ENCODE measurements around the gene VWCE. TPM values are rescaled to one million over a fixed set of nuclear protein-coding genes. Genes with fewer than 3 reads are reported as not detected.
A peak's percentile ranks its signal among the peaks of the same experiment; 100 is the strongest.

VWCE gene
- total RNA-seq, 1 donor from 2014 or later = 0.41 TPM

GRCh38 chr11:61327669-61328071 is 32.6 kb upstream of the VWCE start:
- DNase-seq = no peak

DNA sequence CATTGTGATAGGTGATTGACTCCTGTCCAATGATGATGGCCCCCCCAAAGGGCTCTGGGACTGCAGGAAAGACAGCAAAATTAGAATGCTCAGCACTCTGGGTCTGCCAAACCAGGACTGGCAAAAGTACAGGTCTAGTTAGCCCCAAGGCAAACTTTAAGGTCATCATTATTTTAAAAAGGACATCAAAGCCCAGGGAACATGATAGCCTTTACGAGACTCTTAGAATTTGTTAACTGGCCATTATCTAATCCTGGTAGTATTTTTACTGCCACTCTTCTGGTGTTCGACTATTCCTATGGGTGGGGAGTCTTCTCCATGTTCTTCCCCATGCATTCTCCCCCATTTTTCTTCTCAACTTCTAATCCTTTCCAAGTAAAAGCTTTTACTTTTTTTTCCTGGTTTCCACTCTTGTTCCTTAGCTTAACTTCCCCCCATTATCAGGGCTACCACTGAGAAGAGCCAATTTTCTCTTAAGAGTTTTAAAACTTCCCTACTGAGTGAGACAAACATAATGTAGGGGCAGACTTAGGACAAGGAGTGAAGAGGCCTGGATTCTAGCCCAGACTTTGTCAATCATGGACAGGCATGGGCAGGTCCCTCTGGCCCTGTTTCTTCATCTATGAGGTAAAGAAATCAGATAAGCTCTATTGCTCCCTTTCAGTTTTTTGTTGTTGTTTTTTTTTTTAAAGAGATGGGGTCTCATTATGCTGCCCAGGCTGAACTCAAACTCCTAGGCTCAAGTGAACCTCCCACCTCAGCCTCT is 30.7 kb upstream of the VWCE start:
- DNase-seq = no peak

DNA sequence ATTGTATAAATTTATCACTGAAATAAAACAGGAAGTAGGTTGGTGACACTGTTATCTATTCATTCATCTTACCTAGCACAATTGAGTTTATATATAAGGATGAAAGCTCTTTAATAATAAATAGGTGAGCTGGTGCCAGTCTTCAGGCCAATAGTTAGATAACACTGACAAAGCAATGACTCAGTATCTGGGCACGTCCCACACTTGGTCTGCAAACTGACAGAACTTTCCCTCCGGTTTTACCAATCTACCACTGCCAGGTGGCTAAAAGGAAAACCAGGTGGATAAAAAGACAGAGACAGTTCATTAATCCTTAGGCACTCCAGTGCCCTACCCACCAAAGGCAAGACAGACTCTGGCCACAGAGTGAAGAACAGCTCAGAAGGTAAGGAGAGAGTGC is 20.1 kb upstream of the VWCE start:
- DNase-seq = no peak

DNA sequence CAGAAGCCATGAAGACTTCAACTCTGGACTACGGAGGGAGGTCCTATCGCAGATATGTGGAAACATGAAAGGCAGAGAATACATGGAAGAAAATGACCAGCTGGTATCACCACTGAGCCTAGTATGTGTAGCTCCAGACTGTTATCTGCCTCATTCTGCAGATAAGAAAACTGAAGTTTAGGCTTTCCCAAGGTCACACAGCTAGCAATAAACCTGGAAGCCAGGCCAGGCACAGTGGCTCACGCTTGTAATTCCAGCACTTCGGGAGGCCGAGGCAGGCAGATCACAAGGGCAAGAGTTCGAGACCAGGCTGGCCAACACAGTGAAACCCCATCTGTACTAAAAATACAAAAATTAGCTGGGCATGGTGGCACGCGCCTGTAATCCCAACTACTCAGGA is 15.6 kb upstream of the VWCE start:
- DNase-seq = no peak

DNA sequence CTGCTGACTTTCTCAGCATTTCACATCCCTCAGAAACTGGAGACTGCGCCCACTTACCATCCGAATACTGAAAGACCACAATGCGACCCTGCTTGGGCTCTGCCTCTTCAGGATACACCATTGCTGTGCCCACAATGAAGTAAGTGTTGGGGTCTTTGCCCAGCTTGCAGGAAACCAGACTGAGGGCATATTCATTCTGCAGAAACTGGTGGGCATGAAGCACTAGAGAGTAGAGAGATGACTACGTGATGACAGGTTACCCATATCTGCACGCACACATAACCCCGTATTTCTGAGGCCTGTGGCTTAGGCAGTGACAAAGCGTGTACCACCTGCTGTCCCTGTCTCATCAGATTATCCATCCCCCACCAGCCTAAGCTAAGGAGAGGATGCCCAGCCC is 14.6 kb upstream of the VWCE start:
- DNase-seq = no peak

DNA sequence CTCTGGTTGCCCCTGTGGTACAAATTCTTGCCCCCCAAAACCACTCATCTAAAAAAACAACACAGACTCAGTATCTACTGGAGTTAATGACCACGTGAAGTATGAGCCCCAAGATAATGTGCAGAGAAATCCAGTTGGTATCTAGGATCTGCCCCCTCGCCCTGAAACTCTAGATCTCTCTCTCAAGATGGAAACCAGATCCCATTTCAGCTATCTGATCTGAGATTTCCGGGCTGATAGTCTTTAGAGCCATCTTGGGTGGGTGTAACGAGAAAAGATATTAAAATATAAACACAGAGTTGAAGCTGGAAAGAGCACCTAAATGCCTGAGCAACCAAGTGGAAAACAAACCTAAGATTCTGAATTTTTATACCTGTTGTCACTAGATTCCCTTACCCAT is 14.0 kb upstream of the VWCE start:
- no peak for DNase-seq

- DNase-seq = no peak
These were observed 12.2 kb upstream of the VWCE start for GRCh38 chr11:61307354-61307753.

- DNase-seq = no peak
These were observed 11.1 kb upstream of the VWCE start for GRCh38 chr11:61306221-61306620.

- DNase-seq = no peak
These were observed 10.3 kb upstream of the VWCE start for GRCh38 chr11:61305417-61305816.

- DNase-seq = no peak
These were observed 8.6 kb upstream of the VWCE start for GRCh38 chr11:61303725-61304124.

DNA sequence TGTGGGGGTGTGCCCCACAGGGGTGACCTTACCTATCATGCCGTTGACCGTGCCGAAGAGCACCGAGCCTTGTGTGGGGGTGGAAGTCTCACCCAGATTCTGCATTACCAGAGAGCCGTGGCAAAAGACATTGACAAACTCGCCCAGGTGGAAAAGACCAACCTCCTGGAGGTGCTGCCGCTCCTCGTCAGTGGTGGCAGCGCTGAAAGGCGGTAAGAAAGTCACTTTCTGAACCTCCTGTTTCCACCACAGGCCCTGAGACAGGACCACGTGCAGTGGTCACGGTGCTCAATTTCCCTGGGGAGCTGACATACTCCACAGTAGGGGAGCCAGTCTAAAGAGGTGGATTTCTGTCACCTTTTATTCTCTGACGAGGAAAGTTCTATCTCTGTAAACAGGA is 7.4 kb upstream of the VWCE start:
- DNase-seq = no peak

DNA sequence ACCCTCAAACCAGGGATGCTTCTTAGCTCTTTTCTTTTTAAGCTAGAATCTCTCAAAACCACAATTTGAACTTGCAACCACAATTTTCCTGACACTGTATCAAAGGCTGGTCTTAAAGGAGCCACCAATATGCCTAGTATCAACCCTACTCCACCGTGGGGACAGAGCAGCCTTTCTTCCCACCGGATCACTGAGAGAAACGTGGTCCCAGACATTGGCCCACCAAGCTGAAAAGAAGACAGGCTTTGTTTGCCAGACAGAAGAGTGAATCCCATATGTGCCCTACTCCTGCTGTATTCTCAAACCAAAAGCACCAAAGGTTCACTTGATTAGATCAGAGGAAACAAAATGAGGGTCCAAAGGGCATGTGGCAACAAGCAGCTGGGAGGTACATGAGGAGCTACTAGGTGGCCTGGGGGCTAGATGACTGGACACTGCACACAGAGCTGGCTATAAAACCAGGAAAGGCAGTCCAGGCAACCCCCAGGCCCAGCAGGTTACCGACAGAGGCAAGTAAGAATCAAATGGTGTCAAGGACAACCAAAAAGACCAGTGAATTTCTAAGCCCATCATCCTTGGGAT is 3.6 kb upstream of the VWCE start:
- DNase-seq = no peak

DNA sequence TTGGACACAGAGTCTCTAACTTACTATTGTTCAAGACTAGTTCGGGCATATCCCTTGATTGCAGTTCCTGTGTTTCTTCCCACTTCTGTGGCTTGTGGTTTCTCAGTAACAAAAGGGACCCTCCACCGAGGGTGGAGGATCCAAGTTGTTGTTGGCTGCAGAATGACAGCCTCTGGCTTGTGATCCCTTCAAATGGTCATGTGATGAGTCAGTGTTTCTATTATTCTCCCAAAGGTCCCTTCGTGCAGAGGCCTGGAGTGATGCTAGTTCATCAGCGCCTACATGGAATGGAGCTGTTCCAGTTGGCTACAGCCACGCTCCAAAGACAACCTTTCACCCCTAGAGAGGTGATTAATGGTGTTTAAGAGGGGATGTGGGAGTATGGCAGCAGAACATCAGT is 2.6 kb upstream of the VWCE start:
- DNase-seq = peak; percentile 57

DNA sequence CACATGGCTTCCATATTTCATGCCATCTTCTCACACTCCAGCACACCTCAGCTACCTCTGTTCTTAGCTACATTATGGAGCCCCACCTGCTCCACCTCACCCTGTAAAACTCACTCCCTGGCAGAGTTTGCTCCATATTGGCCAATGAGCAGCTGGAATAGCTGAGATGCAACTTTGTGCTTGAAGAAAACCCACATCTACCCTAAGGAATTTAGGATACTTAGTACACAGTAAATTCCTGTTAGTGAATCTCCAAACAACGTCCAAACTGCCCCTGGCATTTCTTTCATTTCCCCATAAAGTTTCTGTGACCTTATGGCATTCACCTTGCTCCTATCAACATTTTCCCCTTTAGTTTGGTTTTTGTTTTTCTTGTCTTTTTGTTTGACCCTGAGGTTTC is 2.2 kb upstream of the VWCE start:
- no peak for DNase-seq

DNA sequence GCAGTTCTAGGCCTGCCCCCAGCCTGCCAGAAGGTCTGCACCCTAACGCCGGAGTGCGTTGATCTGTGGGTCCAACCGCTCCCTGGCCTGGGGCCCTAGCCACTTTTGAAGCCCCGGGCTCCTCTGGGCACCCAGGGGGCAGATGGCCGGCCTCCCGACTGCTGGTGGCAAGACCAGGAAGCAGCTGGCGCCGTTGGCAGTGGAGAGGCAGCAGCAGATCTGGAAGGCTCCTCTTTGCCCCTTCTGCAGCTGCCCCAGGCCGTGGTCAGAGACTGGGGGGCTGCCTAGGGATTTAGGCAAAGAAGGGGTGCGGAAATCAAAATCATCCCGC is 445 bp upstream of the VWCE start:
- DNase-seq = peak; percentile 48

GRCh38 chr11:61293867-61294716 is 1.0 kb downstream of the VWCE start:
- peak; percentile 87 for DNase-seq

DNA sequence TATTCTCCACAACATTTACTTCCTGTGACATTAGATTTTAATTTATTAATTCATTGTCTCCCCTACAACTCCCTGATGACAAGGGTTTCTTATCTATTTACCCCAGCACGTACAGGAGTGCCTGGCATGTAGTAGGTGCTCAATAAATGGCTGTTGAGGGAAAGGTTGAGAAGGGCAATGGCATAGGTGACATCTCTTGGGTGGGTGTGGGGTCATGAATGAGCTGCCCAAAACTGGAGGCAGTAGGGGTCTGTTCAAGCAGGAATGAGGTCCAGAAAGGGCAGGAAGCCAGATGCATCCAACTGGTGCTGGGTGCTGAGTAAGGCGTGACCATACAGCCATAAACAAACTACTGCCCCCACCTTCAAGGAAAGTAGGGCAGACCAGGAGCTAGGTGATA is 2.8 kb downstream of the VWCE start:
- no peak for DNase-seq

DNA sequence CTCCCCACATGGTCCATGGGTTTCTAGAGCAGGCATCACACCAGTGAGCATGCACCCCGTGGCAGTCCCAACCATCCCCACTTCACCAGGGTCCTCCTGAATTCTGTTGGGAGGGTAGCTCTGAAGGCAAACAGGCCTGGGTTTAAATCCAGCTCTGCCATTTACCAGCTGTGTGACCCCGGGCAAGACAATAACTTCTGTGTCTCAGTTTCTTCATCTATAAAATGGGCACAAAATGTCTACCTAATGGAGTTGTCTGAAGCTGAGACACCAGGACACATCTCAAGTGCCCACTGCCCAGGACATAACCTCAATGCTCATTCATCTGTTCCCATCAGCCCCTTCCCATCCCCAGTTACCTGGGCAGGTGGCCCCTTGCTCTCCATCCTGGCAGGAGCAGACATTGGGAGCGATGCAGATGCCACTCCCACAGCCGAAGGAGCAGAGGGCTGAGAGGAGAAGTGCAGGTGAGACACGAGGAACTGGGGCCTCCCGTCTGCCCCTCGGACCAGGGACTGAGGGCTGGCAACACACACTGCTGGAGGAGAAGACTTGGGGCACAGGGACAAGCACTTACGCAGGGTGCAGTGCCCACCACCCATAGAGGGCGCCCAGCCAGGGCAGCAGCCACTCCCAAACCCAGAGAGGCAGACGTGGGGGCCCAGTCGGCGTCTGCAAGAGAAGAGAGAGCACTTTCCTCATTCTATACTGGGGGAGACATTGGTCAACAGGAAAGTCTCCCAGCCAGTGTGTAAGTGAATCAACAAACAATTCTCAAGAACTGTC is 4.0 kb downstream of the VWCE start:
- DNase-seq = no peak

DNA sequence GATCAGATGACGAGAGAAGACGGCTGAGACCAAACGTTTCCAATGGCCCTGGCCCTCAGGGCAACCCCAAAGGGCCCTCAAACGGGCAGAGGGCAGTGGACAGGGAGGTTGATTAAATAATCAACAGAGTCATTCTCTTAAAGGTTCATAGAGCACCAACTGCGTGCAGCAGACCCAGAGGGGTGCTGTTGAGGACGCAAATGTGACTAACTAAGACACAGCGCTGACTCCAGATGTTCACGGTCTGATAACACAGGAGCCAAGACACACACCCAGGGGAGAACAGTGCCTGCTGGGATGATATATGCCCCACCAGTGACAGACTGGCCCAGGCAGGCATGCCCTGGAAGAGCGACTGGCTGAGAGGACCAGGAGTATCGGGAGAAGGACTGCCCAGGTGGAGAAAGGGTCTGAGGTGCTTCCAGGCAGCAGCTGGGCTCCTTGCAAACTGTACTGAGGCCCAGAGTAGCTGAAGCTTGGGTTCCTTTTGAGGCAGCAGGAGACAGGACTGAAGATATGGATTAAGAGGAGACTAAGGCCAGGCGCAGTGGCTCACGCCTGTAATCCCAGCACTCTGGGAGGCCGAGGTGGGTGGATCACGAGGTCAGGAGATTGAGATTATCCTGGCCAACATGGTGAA is 7.7 kb downstream of the VWCE start:
- no peak for DNase-seq

DNA sequence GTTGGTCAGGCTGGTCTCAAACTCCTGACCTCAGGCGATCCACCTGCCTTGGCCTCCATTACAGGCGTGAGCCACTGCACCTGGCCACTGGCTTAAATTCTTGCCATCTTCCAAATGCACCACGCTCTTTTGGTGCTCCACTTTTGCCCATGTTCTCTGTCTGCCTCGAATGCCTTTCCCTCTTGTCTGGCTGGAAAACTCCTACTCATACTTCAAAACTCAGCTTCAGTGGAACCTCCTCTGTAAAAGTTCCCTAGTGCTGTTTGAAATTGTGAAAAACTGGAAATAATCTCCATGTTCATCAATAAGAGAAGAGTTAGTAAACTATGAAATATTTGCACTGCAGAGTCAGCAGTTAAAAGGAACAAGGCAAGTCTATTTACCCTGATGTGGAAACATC is 11.5 kb downstream of the VWCE start:
- no peak for DNase-seq

DNA sequence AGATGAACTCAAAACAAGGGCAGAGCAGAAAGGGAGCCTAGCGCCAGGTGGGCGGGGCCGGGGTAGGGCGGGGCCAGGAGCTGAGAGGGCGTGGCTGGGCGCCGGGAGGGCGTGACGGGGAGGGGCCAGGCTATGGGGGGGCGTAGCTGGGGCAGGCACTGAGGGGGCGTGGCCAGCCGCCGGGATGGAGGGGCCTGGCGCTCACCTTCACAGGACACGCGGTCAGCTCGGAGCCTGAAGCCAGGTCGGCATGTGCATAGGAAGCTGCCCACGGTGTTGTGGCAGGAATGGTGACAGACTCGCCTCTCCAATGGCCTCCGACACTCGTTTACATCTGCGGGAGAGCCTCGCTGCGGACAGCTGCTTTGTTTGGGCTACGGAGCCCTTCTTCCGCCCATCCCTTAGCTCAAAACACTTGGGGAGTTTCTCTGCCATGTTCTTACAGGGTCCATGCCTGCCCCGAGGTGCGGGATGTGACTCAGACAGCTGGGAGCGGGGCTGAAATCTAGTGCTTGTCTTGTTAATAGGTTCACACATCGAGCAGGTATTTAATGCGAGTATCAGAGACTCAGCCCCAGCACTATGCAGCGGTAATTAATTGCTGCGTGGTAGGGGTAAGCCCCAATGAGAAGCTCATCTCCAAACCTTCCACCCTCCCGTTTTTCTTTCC is 13.4 kb downstream of the VWCE start:
- peak; percentile 63 for DNase-seq

All from tongue (tissue), 2 donors.